Omental fat pad (tissue), 4 donors: ENCODE data around the gene MYH7. TPM values are rescaled to one million over a fixed set of nuclear protein-coding genes. Genes with fewer than 3 reads are reported as not detected.

ENCODE experiments used
- ATAC-seq: fragments of 150-250 bp; one replicate; pipeline ENCODE4 v1.9.1; 2016; ENCODE audit warnings: mild to moderate bottlenecking, moderate library complexity; ENCODE audit not compliant: low FRiP score
- DNase-seq: peaks from one replicate; pipeline ENCODE4 v3.0.0-alpha.2; 2019; ENCODE audit warnings: low spot score
- small RNA-seq: library from RNA; depleted of rRNA; stranded (forward); fragments of <200 nt; gene quantifications from one replicate; pipeline ENCODE3, GENCODE V24; 2016
- total RNA-seq, 4 donors: library from RNA; depleted of rRNA; stranded (reverse); fragments of >200 nt; gene quantifications; one replicate each; pipeline ENCODE4 v1.1.0, GENCODE V29; 2016
- TF ChIP-seq, protein P1 (sequence below), 3 donors: fragments of 450-650 bp; IDR thresholded peaks; one replicate each; pipeline ENCODE4 v1.5.1; 2016 to 2017; ENCODE audit warnings: antibody characterized with exemption in 3 of 3, mild to moderate bottlenecking in 3 of 3, moderate library complexity in 2 of 3

The MYH7 gene
- total RNA-seq, 4 donors from 2014 or later: not detected

DNA sequence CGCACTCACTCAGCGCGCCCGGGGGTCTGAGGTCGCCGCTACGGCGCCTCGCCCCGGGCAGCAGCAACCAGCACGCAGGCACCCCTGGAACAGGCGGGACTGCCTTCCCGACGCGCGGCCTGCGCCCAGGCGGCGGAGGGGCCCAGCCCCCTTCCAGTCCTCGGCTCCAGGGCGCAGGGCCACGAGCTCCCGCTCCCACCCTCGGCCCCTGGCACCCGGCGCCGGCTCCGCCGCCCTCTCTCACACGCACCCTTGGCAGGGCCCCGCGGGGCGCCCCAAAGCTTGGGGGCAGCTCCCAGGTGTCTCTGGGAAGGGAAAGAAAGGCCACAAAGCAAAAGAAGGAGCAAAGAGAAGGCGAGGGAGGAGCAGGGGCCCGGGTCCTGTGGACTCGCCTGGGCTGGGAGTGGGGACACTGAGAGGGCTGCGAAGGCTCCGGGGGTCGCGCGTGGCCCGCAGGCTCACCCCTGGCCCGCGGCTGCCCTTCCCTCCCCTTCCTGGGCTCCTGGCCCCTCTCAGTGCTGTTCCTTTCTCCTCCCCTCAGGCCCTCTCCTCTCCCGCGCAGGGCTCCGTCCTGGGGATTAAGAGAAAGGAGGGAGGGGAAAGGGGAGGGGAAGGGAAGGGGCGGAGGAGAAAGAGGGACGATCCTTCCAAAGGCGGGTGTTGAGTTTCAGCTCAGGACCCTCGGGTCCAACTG is 69.6 kb downstream of the MYH7 start:
- peak; percentile 76 for ATAC-seq
- DNase-seq: no peak

DNA sequence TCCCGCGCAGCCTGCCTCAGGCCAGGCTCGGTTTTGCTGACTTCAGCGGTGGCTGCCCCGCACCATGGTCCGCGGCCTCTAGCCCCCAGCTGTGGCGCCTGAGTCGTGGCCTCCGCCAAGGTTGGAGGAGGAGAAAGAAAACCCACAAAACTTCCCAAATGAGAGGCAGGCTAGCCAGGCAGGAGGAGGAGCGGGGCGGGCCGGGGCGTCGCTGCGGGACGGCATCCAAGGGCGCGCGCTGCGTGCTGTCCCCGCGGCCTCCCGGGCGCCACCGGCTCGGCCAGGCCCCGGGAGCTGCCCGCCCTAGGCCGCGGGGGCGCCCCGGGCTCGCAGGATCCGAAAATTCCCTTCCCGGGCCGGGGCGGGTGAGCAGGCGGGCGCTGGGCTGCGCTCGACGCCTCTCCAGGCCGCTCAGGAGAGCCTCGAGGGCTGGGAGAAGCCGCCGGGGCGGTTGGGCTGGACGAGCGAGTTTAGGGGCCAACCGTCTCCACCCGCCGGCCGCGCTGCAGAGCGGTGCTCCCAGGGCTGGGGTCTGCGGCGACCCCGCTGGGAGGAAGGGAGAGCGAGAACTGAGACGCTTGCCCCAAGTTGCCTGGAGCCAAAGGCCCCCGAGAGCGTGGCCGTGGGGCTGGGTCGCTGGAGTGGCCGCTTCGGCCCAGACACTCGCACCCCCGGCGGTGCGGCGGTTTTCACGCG is 70.3 kb downstream of the MYH7 start, which contains the start of gene EFS:
Gene EFS (minus strand): TSS at position 137 of the 696 bp plus-strand sequence. CDS start 147 bp downstream, outside the sequence.
- DNase-seq (no peak), ATAC-seq (peak; percentile 28)
- TF ChIP-seq, protein P1, sequence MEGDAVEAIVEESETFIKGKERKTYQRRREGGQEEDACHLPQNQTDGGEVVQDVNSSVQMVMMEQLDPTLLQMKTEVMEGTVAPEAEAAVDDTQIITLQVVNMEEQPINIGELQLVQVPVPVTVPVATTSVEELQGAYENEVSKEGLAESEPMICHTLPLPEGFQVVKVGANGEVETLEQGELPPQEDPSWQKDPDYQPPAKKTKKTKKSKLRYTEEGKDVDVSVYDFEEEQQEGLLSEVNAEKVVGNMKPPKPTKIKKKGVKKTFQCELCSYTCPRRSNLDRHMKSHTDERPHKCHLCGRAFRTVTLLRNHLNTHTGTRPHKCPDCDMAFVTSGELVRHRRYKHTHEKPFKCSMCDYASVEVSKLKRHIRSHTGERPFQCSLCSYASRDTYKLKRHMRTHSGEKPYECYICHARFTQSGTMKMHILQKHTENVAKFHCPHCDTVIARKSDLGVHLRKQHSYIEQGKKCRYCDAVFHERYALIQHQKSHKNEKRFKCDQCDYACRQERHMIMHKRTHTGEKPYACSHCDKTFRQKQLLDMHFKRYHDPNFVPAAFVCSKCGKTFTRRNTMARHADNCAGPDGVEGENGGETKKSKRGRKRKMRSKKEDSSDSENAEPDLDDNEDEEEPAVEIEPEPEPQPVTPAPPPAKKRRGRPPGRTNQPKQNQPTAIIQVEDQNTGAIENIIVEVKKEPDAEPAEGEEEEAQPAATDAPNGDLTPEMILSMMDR (IDR thresholded peaks at IDR 0.05): no peak

More for the DNA sequence above, 69.6 kb downstream of the MYH7 start:
- TF ChIP-seq, protein P1 (IDR thresholded peaks at IDR 0.05): no peak

- TF ChIP-seq, protein P1 (IDR thresholded peaks at IDR 0.05): no peak
- no peak for ATAC-seq
- DNase-seq: no peak
These were observed 71.1 kb downstream of the MYH7 start for GRCh38 chr14:23364164-23365035.

Small RNAs within 50 kb of the gene (small RNA-seq; reads per million reads assigned to genes)
- gene MIR208A (not detected), gene MIR208B (not detected)

Other genes with a start within 250 kb of the MYH7 start
- gene RNF212B, start 197.7 kb downstream of the MYH7 start, total RNA-seq: not detected
- gene HOMEZ, start 149.5 kb downstream of the MYH7 start, total RNA-seq: 10 to 100 TPM in 2 of 4 donors, 1 to 10 TPM in 2; 3.5 to 13.6 (median 10.6) TPM
- 10 to 100 TPM in 1 of 4 donors, 1 to 10 TPM in 3; 5.9 to 12.9 (median 6.9) TPM for gene PPP1R3E, start 132.8 kb downstream of the MYH7 start, total RNA-seq
- 10 to 100 TPM; 37.2 to 62.7 (median 51.8) TPM for gene BCL2L2, start 128.8 kb downstream of the MYH7 start, total RNA-seq
- gene PABPN1, start 114.2 kb downstream of the MYH7 start, total RNA-seq: 10 to 100 TPM; 58.2 to 78.4 (median 59.2) TPM
- gene SLC22A17, start 82.8 kb downstream of the MYH7 start, total RNA-seq: 10 to 100 TPM in 1 of 4 donors, 1 to 10 TPM in 3; 7.7 to 13.0 (median 8.4) TPM
- gene EFS, start 70.5 kb downstream of the MYH7 start, total RNA-seq: 10 to 100 TPM in 1 of 4 donors, 1 to 10 TPM in 3; 3.0 to 15.8 (median 7.1) TPM
- not detected for gene IL25, start 62.9 kb downstream of the MYH7 start, total RNA-seq
- gene CMTM5, start 58.6 kb downstream of the MYH7 start, total RNA-seq: not detected
- not detected for gene MYH6, start 27.4 kb downstream of the MYH7 start, total RNA-seq
- gene NGDN, start 34.0 kb upstream of the MYH7 start, total RNA-seq: 10 to 100 TPM; 25.4 to 62.3 (median 33.5) TPM
- 1 to 10 TPM in 1 of 4 donors, under 1 TPM in 3; 0.63 to 1.8 (median 0.73) TPM for gene ZFHX2, start 116.1 kb upstream of the MYH7 start, total RNA-seq
- 10 to 100 TPM; 12.5 to 19.6 (median 16.7) TPM for gene THTPA, start 120.6 kb upstream of the MYH7 start, total RNA-seq
- 10 to 100 TPM; 49.5 to 72.9 (median 58.0) TPM for gene AP1G2, start 132.1 kb upstream of the MYH7 start, total RNA-seq
- gene JPH4, start 143.1 kb upstream of the MYH7 start, total RNA-seq: 1 to 10 TPM in 2 of 4 donors, under 1 TPM in 2; 0.56 to 1.2 (median 0.90) TPM
- under 1 TPM in 1 of 4 donors, not detected in 3; 0.24 TPM for gene DHRS2, start 200.7 kb upstream of the MYH7 start, total RNA-seq